ENCODE results near the gene VWA8.
A peak's percentile ranks its signal among the peaks of the same experiment; 100 is the strongest.
"Not testable (repeated sequence)": the region's sequence is repeated elsewhere in the genome, so short reads cannot be mapped to it uniquely, and the experiment has no call there.

The VWA8 gene

DNA sequence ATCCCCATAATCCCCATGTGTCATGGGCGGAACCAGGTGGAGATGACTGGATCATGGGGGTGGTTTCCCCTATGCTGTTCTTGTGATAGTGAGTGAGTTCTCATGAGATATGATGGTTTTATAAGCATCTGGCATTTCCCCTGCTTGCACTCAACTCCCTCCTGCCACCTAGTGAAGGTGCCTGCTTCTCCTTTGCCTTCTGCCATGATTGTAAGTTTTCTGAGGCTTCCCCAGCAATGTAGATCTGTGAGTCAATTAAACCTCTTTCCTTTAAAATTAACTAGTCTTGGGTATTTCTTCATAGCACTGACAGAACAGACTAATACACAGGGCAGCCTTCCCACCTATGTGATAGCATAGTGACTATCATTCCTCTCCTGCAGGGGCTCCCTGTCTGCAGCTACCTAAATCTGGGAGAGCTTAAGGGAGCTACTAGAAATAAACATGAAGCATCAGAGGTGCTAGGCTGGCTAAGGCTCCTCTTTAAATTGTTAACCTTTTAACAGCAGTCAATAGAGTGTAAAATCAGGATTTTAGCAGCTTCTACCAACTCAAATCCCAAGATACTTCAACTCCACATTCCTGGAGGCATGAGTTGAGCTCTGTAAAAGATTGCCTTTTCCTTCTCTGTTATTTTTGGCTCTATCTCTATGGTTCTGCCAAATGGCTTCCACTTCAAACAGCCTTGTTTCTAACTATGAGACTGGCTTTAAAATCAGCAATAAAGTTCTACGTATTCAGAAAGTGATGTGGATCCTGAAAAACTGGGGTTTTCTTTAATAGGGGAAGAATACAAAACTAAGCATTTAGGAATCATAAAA is 112.3 kb downstream of the VWA8 start:
- DNase-seq (ENCODE audit: low spot score): no peak

GRCh38 chr13:41847216-41847615 is 113.7 kb downstream of the VWA8 start:
- DNase-seq (ENCODE audit: low spot score): no peak

GRCh38 chr13:41842036-41842620 is 118.8 kb downstream of the VWA8 start:
- peak; percentile 12 for DNase-seq (ENCODE audit: low spot score)

DNA sequence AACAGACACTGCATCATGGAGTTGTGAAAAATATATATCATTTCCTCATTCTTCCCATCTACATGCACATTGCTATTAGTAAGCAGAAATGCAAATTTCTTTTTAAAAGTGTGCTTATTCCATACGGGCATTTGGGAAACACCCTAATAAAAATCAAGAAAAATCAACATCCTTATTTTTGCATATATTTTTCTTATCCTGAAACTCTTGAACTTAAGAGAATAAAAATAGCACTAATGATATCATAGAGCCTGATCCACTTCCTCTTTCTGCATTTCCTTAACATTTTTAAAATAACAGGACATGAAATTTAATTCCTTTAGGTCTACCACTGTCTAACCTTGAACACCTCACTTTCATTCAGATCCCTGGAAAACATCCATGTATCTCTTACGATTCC is 123.3 kb downstream of the VWA8 start:
- DNase-seq (ENCODE audit: low spot score): no peak

DNA sequence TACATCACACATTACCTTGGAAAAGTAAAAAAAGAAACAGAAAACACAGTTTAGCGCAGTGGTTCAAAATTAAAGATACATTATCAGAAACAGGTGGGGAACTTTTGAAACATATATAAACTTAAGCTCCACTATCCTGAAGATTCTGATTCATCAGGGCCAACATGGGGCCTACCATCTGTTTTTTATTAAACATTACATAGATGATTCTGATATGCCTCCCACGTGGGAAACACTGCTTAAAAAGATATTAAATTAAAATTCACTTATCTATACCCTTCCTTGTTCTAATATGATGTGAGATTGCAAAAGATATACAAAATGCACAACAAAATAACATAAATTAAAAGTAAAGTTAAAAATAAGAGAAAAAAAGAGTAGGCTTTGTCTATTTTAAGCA is 125.0 kb downstream of the VWA8 start:
- no peak for DNase-seq (ENCODE audit: low spot score)

GRCh38 chr13:41834697-41835096 is 126.2 kb downstream of the VWA8 start:
- DNase-seq (ENCODE audit: low spot score): not testable (repeated sequence)

DNA sequence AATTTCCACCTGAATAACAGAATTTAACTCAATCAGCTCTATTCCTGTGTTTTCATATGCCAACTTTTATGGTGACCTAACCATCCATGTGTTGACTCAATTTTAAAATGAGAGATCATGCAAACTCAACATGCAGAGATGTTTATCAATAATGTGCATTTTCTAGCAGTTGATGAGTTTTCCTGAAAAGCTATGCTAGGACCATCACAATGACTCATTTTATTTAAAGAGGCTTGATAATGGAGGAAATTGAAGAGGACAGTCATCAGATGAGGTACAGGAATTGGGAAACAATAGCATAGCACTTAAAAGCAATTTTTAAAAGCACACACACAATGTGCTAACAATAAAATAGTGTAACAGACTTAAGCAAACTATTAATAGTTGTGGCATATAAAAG is 127.1 kb downstream of the VWA8 start:
- no peak for DNase-seq (ENCODE audit: low spot score)

- no peak for DNase-seq (ENCODE audit: low spot score)
Observed at GRCh38 chr13:41833201-41833600, 127.7 kb downstream of the VWA8 start.

GRCh38 chr13:41827507-41828213 is 133.2 kb downstream of the VWA8 start:
- DNase-seq (ENCODE audit: low spot score): no peak

- DNase-seq (ENCODE audit: low spot score): no peak
Observed at GRCh38 chr13:41825691-41826090, 135.2 kb downstream of the VWA8 start.

DNA sequence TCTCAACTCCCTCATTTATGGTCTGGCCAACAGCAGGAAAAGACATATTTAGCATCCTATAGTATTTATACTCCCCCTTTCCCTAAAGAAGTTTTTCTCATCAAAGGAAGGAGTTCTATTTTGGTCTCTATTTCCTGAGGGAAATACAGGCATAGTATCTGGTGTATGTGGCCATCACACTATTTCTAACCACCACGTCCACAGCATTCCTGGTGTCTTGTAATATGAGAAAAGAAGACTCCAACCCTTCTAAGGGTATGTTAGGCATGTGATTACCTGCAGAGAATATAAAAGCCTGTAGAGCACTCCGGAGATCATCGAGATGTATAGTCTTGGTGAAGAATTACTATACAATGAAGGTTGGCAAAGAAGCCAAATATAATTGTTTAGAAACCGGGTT is 137.4 kb downstream of the VWA8 start:
- no peak for DNase-seq (ENCODE audit: low spot score)

DNA sequence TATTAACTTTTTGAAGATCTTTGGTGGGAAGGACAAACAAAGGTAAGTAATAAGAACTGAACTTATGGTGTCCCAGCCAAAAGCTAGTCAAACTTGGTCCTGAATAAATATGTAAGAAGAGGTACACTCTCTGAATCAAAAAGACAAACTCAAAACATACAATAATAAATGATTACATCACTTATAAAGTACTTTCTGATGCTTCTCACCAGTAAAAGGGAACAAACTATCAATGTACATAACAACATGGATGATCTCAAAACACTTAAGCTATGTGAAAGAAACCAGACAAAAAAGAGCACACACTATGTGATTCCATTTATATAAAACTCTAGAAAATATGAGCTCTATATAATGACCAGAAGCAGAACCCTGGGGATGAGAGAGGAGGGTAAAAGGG is 138.3 kb downstream of the VWA8 start:
- no peak for DNase-seq (ENCODE audit: low spot score)

GRCh38 chr13:41821238-41821594 is 139.7 kb downstream of the VWA8 start:
- no peak for DNase-seq (ENCODE audit: low spot score)

GRCh38 chr13:41820581-41821237 is 140.2 kb downstream of the VWA8 start:
- no peak for DNase-seq (ENCODE audit: low spot score)

DNA sequence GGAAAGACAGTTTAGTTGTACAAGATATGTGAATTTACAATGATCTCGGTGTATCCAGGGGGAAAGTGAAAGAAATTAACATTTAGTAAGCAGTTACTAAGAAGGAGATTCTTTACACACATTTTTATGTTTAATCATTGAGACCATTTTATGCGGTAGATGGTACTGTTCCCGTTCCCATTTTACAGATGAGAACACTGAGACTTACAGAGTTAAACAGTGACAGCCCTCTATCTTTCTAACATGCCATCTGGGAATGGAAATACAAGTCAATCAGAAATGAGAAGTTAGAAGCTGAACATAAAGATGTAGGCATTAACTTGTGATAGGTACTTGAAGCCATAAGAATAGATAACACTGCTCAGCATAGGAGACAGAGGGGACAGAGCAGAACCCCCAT is 144.9 kb downstream of the VWA8 start:
- no peak for DNase-seq (ENCODE audit: low spot score)

DNA sequence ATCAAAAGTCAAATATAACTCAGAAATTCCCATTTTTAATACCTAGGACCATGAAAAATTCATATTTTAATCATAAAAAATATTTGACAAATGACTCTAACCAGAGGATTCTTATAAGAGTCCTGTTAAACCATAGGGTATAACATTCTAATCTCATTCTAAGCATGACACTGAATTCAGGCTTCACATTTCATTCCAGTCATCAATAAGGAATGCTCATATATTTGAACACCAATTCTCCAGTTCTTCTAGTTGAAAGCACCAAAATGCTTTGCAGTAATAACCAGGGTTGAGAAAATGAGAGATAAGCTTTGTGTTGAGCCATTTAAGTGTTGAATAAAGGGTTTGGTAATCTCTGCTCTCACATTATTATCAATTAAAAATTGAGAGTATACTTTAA is 147.5 kb downstream of the VWA8 start:
- no peak for DNase-seq (ENCODE audit: low spot score)

DNA sequence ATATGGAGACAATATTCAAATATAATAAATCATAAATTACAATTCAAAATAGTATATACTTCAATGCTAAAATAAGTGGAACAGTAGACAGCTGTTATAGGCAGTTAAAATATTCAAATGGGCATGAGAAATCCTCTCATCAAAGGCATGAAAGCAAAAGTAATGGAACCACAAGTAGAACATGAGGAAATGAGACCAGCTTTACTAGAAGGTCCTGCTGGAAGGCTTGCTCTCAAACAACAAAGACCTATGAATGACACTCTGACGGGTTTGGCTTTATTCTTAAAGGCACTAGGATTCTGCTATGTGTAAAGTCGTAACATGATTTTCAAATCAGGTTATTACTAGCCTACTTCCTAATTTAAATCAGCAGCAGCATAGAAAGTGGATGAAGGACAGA is 148.1 kb downstream of the VWA8 start:
- no peak for DNase-seq (ENCODE audit: low spot score)

DNA sequence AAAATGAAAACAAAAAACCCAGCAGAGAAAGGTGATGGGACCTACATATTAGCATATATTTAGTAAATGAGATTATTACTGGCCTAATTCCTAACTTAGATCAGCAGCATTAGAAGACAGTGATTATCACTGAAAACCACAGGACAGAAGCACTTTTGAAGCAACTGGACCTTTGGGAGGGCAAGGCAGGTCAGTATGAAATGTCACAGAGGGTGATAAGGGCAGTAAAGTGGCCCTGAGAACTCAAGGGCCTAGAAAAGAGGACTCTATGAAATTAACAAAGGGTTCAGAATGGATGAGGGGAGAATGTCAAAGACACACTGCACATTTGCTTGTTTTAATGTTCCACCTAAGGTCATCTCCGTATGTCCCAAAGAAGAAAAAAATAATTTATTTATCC is 148.7 kb downstream of the VWA8 start:
- no peak for DNase-seq (ENCODE audit: low spot score)

DNA sequence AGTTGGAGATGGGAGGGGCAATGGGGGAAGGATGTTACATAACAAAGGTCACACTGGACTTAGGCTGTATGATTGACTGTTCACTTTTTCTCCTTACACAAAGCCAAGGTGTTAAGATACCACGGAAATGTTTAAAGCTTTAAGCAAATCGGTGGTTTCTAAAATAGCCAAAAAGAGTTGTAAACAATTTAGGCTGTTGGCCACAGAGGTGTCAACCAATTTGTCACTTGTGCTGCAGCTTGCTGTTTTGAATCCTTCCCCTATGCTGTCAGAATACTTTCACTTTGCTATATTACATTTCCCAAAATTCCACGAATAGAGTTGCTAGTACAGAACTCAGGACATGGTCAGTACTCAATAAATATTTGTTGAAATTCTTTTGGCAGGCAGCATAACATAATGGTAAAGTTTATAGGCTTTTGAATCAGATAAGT is 149.3 kb downstream of the VWA8 start:
- DNase-seq (ENCODE audit: low spot score): no peak

DNA sequence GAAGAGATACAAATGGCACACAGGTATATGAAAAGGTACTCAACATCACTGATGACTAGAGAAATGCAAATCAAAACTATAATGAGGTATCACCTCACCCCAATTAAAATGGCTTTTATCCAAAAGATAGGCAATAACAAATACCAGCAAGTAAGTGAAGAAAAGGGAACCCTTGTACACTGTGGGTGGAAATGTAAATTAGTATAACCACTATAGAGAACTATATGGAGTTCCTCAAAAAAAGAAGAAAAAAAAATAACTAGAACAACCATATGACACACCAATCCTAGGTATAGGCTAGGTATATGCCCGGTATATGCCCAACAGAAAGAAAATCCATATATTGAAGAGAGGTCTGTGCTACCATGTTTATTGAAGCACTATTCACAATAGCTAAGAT is 150.9 kb downstream of the VWA8 start:
- DNase-seq (ENCODE audit: low spot score): no peak

- not testable (repeated sequence) for DNase-seq (ENCODE audit: low spot score)
Observed at GRCh38 chr13:41803445-41803735, 157.5 kb downstream of the VWA8 start.

DNA sequence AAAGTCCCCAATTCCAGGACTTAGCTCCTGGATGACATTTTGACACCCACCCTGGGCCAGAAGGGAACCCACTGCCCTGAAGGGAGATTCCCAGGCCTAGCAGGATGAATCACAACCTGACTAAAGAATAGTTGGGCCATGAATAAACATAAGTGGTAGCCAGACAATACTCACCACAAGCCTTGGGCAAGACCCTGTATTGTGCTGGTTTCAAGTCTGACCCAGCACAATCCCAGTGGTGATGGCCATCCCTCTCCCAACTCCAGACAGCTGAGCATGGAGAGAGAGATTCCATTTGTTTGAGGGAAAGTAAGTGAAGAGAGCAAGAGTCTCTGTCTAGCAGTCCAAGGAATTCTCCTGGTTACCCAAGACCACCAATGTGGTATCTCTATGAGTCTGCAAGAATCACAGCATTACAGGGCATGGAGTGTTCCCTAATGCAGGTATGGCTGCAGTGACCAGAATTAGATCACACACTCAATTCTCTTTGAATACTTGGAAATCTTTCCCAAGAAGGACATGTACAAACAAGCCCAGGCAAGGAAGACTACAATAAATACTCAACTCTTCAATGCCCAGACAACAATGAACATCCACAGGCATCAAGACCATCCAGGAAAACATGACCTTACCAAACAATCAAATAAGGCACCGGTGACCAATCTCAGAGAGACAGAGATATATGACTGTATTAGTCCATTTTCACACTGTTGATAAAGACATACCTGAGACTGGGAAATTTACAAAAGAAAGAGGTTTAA is 158.0 kb downstream of the VWA8 start:
- no peak for DNase-seq (ENCODE audit: low spot score)

All from iPS-NIHi11 (cell line).